OCI-LY7 (cell line): ENCODE results near the gene BOD1. TPM values are rescaled to one million over a fixed set of nuclear protein-coding genes. Genes with fewer than 3 reads are reported as not detected.

Experiments used
- BruUV-seq: library from RNA; stranded (reverse); fragments of 400-500 nt; replicated peaks from 2 replicates; lab custom pipeline; 2021; lab: Mats Ljungman, UMichigan
- CTCF ChIA-PET: fragments of 300-600 bp; sonication (Branson Sonifier 250); formaldehyde crosslinking; loops from one replicate; lab custom pipeline; 2022; ENCODE audit warnings: antibody characterized with exemption; ENCODE audit not compliant: unreplicated experiment; lab: Charles Lee
- POLR2A ChIA-PET: fragments of 300-600 bp; sonication (Branson Sonifier 250); formaldehyde crosslinking; loops from one replicate; lab custom pipeline; 2022; ENCODE audit warnings: antibody characterized with exemption; lab: Charles Lee
- DNase-seq: peaks from one replicate; pipeline ENCODE4 v3.0.0-alpha.2; 2015; ENCODE audit warnings: low spot score
- H2AFZ ChIP-seq: fragments of 200-600 bp; sonication (generic), shearing (Covaris generic); 2 replicates; pipeline ENCODE4 v1.6.1; 2014; ENCODE audit warnings: mild to moderate bottlenecking, antibody characterized with exemption, low read length, moderate library complexity
- H3K27ac ChIP-seq: fragments of 200-600 bp; sonication (generic); 2 replicates; pipeline ENCODE4 v1.5.1; 2014; ENCODE audit warnings: mixed run types, low read depth, mild to moderate bottlenecking, moderate library complexity, low read length, inconsistent platforms; ENCODE audit not compliant: poor library complexity, severe bottlenecking
- H3K36me3 ChIP-seq: fragments of 200-600 bp; sonication (generic); 2 replicates; pipeline ENCODE4 v1.6.1; 2014; ENCODE audit warnings: mild to moderate bottlenecking, antibody characterized with exemption, low read length, moderate library complexity, mixed read lengths; ENCODE audit not compliant: insufficient read depth
- H3K4me1 ChIP-seq: fragments of 200-600 bp; sonication (generic); 2 replicates; pipeline ENCODE4 v1.5.1; 2014; ENCODE audit warnings: mild to moderate bottlenecking, low read length; ENCODE audit not compliant: insufficient read depth, poor library complexity, severe bottlenecking
- H3K4me2 ChIP-seq: fragments of 200-600 bp; sonication (generic); 2 replicates; pipeline ENCODE4 v1.6.1; 2014; ENCODE audit warnings: mild to moderate bottlenecking, low read length
- H3K4me3 ChIP-seq: fragments of 200-600 bp; sonication (generic); 2 replicates; pipeline ENCODE4 v1.5.1; 2014; ENCODE audit warnings: mild to moderate bottlenecking, low read depth, low read length; ENCODE audit not compliant: poor library complexity, severe bottlenecking
- H3K79me2 ChIP-seq: fragments of 200-600 bp; sonication (generic); 2 replicates; pipeline ENCODE4 v1.6.1; 2016; ENCODE audit warnings: low read depth, mild to moderate bottlenecking, low read length, moderate library complexity, mixed read lengths; ENCODE audit not compliant: insufficient read depth
- H3K9me2 ChIP-seq: fragments of 200-600 bp; sonication (generic); 2 replicates; pipeline ENCODE4 v1.6.1; 2016; ENCODE audit warnings: mild to moderate bottlenecking, low read length, mixed read lengths; ENCODE audit not compliant: insufficient read depth
- H3K9me3 ChIP-seq: fragments of 200-600 bp; sonication (generic); 2 replicates; pipeline ENCODE4 v1.6.1; 2014; ENCODE audit warnings: mild to moderate bottlenecking, mixed run types, low read length, mixed read lengths
- H4K20me1 ChIP-seq: fragments of 200-600 bp; sonication (generic); 2 replicates; pipeline ENCODE4 v1.6.1; 2014; ENCODE audit warnings: mild to moderate bottlenecking, antibody characterized with exemption, low read length, moderate library complexity, mixed read lengths; ENCODE audit not compliant: insufficient read depth
- EZH2phosphoT487 ChIP-seq: fragments of 200-600 bp; sonication (generic); IDR thresholded peaks from 2 replicates; pipeline ENCODE4 v1.6.1; 2018; ENCODE audit warnings: low read depth, borderline replicate concordance, mild to moderate bottlenecking, mixed run types, antibody characterized with exemption, low read length, moderate library complexity, mixed read lengths
- intact Hi-C: fragments of 100-400 bp; cut with micrococcal nuclease; formaldehyde crosslinking; loops from one replicate; pipeline ENCODE4 v1.10.0; 2022; ENCODE audit not compliant: unreplicated experiment
- total RNA-seq, 2 experiments: library from RNA; depleted of rRNA in 1 of 2; stranded (reverse); fragments of >200 nt in 1 of 2; shearing (Covaris generic) in 1 of 2; gene quantifications; 2 replicates each; pipeline ENCODE4 v1.2.3, GENCODE V29; 2014 to 2022
- TF ChIP-seq, protein P1 (sequence below): fragments of 200-600 bp; sonication (generic); conservative IDR thresholded peaks from 2 replicates; pipeline ENCODE4 v1.5.1; 2014; ENCODE audit warnings: mild to moderate bottlenecking, antibody characterized with exemption, low read length, moderate library complexity, mixed read lengths

Gene BOD1
- total RNA-seq, 2 experiments from 2014 or later: 38.8 to 54.3 TPM

DNA sequence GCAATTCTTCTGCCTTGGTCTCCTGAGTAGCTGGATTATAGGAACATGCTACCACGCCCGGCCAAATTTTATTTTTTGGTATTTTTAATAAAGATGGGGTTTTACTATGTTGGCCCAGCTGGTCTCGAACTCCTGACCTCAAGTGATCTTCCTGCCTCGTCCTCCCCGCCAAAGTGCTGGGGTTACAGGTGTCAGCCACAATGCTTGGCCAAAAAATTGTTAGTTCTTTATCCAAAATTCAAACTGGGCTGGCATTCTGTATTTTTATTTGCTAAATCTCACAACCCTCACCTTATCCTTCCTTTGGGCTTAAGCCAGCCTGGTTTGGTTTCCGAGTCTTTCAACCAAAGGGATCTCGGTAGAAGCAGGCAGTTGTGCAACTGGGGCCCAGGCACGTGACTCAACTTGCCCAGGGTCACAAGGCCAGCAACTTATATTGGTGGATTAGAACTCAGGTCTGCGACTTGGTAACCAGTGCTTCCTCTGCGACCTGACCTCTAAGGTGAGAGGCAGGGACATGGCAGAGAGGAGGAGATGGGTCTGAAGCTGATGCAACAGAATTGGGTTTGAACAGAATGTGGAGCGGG is 26.5 kb upstream of the BOD1 start:
- ChIA-PET CTCF (interaction anchor here (0.6 to 0.9 kb wide), 2 partner anchors 51 to 187 kb away, joined by 3 to 4 read pairs; no protein-coding TSS in a partner anchor), POLR2A (interaction anchor here (0.7 to 1.0 kb wide), 5 partner anchors 13 to 300 kb away, joined by 3 to 5 read pairs (median 3); no protein-coding TSS in a partner anchor)
- TF ChIP-seq EZH2phosphoT487: no peak
- TF ChIP-seq, protein P1, sequence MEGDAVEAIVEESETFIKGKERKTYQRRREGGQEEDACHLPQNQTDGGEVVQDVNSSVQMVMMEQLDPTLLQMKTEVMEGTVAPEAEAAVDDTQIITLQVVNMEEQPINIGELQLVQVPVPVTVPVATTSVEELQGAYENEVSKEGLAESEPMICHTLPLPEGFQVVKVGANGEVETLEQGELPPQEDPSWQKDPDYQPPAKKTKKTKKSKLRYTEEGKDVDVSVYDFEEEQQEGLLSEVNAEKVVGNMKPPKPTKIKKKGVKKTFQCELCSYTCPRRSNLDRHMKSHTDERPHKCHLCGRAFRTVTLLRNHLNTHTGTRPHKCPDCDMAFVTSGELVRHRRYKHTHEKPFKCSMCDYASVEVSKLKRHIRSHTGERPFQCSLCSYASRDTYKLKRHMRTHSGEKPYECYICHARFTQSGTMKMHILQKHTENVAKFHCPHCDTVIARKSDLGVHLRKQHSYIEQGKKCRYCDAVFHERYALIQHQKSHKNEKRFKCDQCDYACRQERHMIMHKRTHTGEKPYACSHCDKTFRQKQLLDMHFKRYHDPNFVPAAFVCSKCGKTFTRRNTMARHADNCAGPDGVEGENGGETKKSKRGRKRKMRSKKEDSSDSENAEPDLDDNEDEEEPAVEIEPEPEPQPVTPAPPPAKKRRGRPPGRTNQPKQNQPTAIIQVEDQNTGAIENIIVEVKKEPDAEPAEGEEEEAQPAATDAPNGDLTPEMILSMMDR: no peak
- Histone ChIP-seq H3K36me3 (no peaks in the 10 kb centered on the region), H4K20me1 (no peaks in the 10 kb centered on the region), H2AFZ (peak overlapping the region; percentile 39; the same call in 1 of the 2 replicates), H3K4me2 (peak overlapping the region; percentile 63), H3K4me1 (peaks cover 59% of the 10 kb centered on the region), H3K27ac (peak overlapping the region; percentile 30), H3K79me2 (no peaks in the 10 kb centered on the region), H3K9me3 (no peaks in the 10 kb centered on the region), H3K4me3 (no peak overlapping the region), H3K9me2 (no peaks in the 10 kb centered on the region)
- DNase-seq: no peak
- intact Hi-C loops: no loop called here
- no TSS peak for BruUV-seq

DNA sequence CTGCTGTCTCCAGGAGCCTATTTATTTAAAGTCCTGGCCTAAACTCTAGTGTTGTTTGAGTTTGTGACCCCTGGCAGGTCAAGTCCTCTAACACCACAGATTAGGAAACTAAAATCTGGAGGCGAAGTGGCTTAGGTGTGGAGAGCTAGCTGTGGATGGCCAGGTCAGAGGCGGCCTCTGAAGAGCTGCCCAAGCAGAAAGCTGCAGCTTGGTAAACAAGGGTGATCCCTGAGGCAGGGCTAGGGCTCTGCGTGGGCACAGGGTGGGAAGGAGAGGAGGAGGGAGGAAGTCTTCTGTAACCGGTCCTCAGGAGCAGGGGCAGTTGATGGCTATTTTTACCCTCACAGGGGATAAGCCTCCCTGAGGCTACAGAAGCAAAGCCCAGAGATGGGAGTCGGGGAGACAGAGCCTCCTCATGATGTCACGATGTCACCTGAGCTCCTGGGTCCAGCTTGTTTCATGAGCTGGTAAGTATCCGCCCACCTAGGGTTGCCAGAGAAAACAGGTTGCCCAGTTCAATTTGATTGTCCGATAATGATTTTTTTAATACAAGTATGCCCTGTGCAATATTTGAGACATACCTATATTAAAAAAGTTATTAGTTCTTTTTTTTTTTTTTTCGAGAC is 25.9 kb upstream of the BOD1 start:
- no peak overlapping the region for H2AFZ ChIP-seq
- H3K79me2 ChIP-seq: no peaks in the 10 kb centered on the region
- TF ChIP-seq, protein P1: no peak
- TF ChIP-seq EZH2phosphoT487: no peak
- H3K36me3 ChIP-seq: no peaks in the 10 kb centered on the region
- H3K9me2 ChIP-seq: no peaks in the 10 kb centered on the region
- DNase-seq: no peak
- no peaks in the 10 kb centered on the region for H4K20me1 ChIP-seq
- ChIA-PET POLR2A (interaction anchor here (0.6 to 1.0 kb wide), 4 partner anchors 27 to 277 kb away, joined by 3 to 5 read pairs (median 4); no protein-coding TSS in a partner anchor), CTCF (interaction anchor here (0.6 to 1.1 kb wide), 2 partner anchors 51 to 96 kb away, joined by 3 to 4 read pairs; no protein-coding TSS in a partner anchor)
- no peak overlapping the region for H3K4me3 ChIP-seq
- no peaks in the 10 kb centered on the region for H3K9me3 ChIP-seq
- BruUV-seq: no TSS peak
- no peak overlapping the region for H3K27ac ChIP-seq
- no peak overlapping the region for H3K4me2 ChIP-seq
- intact Hi-C loops: no loop called here
- peaks cover 59% of the 10 kb centered on the region for H3K4me1 ChIP-seq
